HEK293T (cell line): Measurements from ENCODE around the gene PIANP.

Source experiments
- CTCF ChIA-PET: fragments of 350-600 bp; formaldehyde crosslinking; extraction: SDS; loops from one replicate; lab custom pipeline; 2021; ENCODE audit warnings: antibody characterized with exemption, inconsistent platforms; lab: Yijun Ruan, JAX
- POLR2A ChIA-PET: fragments of 350-600 bp; formaldehyde crosslinking; extraction: SDS; loops from one replicate; lab custom pipeline; 2020; ENCODE audit warnings: antibody characterized with exemption, inconsistent platforms; lab: Yijun Ruan, JAX
- DNase-seq: peaks from one replicate; pipeline ENCODE4 v3.0.0; 2012; ENCODE audit warnings: mixed read lengths; ENCODE audit errors: extremely low spot score
- ARNT ChIP-seq: fragments of 450-650 bp; IDR thresholded peaks from 2 replicates; pipeline ENCODE4 v1.6.1; 2017; ENCODE audit warnings: mild to moderate bottlenecking
- BHLHE40 ChIP-seq: fragments of 450-650 bp; IDR thresholded peaks from 2 replicates; pipeline ENCODE4 v1.6.1; 2016; ENCODE audit warnings: mild to moderate bottlenecking, moderate library complexity, borderline replicate concordance
- CTBP1 ChIP-seq: fragments of 450-650 bp; IDR thresholded peaks from 2 replicates; pipeline ENCODE4 v1.6.1; 2016; ENCODE audit warnings: borderline replicate concordance
- ELF4 ChIP-seq: fragments of 450-650 bp; IDR thresholded peaks from 2 replicates; pipeline ENCODE4 v1.6.1; 2017; ENCODE audit warnings: antibody characterized with exemption
- FOXA1 ChIP-seq: fragments of 450-650 bp; IDR thresholded peaks from 2 replicates; pipeline ENCODE4 v1.6.1; 2016; ENCODE audit warnings: mild to moderate bottlenecking
- FOXK2 ChIP-seq: fragments of 450-650 bp; IDR thresholded peaks from 2 replicates; pipeline ENCODE4 v1.6.1; 2016; ENCODE audit warnings: mild to moderate bottlenecking
- FOXM1 ChIP-seq: fragments of 450-650 bp; IDR thresholded peaks from 2 replicates; pipeline ENCODE4 v1.6.1; 2017; ENCODE audit warnings: mild to moderate bottlenecking, borderline replicate concordance
- HDGF ChIP-seq: fragments of 450-650 bp; IDR thresholded peaks from 2 replicates; pipeline ENCODE4 v1.6.1; 2017; ENCODE audit warnings: antibody characterized with exemption, borderline replicate concordance
- L3MBTL2 ChIP-seq: fragments of 450-650 bp; conservative IDR thresholded peaks from 2 replicates; pipeline ENCODE4 v1.6.1; 2016; ENCODE audit warnings: mild to moderate bottlenecking
- LEF1 ChIP-seq: fragments of 450-650 bp; IDR thresholded peaks from 2 replicates; pipeline ENCODE4 v1.6.1; 2017; ENCODE audit warnings: mild to moderate bottlenecking, borderline replicate concordance
- NFRKB ChIP-seq: fragments of 450-650 bp; IDR thresholded peaks from 2 replicates; pipeline ENCODE4 v1.6.1; 2016; ENCODE audit warnings: mild to moderate bottlenecking, moderate library complexity
- SP1 ChIP-seq: fragments of 450-650 bp; IDR thresholded peaks from 2 replicates; pipeline ENCODE4 v1.6.1; 2017
- SUZ12 ChIP-seq: fragments of 450-650 bp; IDR thresholded peaks from 2 replicates; pipeline ENCODE4 v1.6.1; 2016; ENCODE audit warnings: mild to moderate bottlenecking
- TARDBP ChIP-seq: fragments of 450-650 bp; IDR thresholded peaks from 2 replicates; pipeline ENCODE4 v1.6.1; 2016
- ZNF384 ChIP-seq: fragments of 450-650 bp; IDR thresholded peaks from 2 replicates; pipeline ENCODE4 v1.6.1; 2016
- TF ChIP-seq, protein P1 (sequence below): fragments of 450-650 bp; IDR thresholded peaks from 2 replicates; pipeline ENCODE4 v1.6.1; 2016

PIANP gene

GRCh38 chr12:6698352-6699046, 2.1 kb downstream of the PIANP start:
- POLR2A ChIA-PET = interaction anchor here (1.0 to 2.9 kb wide), 4 partner anchors 9 to 130 kb away, joined by 3 to 37 read pairs (median 6); partner anchors contain the start of genes COPS7A, MLF2, NOP2 and ZNF384
- no peak for DNase-seq
- CTCF ChIA-PET = interaction anchor here (0.6 to 2.3 kb wide), 4 partner anchors 9 to 137 kb away, joined by 3 to 12 read pairs (median 3); partner anchors contain the start of genes LPAR5 and ZNF384
- TF ChIP-seq FOXM1 (no peak), ELF4 (no peak), ARNT (no peak), BHLHE40 (no peak), TARDBP (no peak), FOXA1 (no peak), ZNF384 (no peak), NFRKB (no peak), L3MBTL2 (no peak)
- TF ChIP-seq, protein P1, sequence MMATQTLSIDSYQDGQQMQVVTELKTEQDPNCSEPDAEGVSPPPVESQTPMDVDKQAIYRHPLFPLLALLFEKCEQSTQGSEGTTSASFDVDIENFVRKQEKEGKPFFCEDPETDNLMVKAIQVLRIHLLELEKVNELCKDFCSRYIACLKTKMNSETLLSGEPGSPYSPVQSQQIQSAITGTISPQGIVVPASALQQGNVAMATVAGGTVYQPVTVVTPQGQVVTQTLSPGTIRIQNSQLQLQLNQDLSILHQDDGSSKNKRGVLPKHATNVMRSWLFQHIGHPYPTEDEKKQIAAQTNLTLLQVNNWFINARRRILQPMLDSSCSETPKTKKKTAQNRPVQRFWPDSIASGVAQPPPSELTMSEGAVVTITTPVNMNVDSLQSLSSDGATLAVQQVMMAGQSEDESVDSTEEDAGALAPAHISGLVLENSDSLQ = no peak

GRCh38 chr12:6697584-6698351, 2.8 kb downstream of the PIANP start:
- DNase-seq = peak; percentile 65
- TF ChIP-seq L3MBTL2 (no peak), SUZ12 (no peak), LEF1 (no peak), ZNF384 (no peak), ELF4 (no peak), NFRKB (no peak), BHLHE40 (no peak), ARNT (no peak), TARDBP (no peak), FOXK2 (no peak), SP1 (no peak), HDGF (no peak), CTBP1 (no peak)
- TF ChIP-seq, protein P1 = no peak
- ChIA-PET CTCF (interaction anchor here (0.7 to 2.3 kb wide), 2 partner anchors 8 to 62 kb away, joined by 3 to 12 read pairs; partner anchors contain the start of genes LPAR5 and ZNF384), POLR2A (interaction anchor here (1.4 to 2.9 kb wide), 3 partner anchors 9 to 55 kb away, joined by 5 to 37 read pairs (median 7); partner anchors contain the start of genes COPS7A, MLF2 and ZNF384)

DNA sequence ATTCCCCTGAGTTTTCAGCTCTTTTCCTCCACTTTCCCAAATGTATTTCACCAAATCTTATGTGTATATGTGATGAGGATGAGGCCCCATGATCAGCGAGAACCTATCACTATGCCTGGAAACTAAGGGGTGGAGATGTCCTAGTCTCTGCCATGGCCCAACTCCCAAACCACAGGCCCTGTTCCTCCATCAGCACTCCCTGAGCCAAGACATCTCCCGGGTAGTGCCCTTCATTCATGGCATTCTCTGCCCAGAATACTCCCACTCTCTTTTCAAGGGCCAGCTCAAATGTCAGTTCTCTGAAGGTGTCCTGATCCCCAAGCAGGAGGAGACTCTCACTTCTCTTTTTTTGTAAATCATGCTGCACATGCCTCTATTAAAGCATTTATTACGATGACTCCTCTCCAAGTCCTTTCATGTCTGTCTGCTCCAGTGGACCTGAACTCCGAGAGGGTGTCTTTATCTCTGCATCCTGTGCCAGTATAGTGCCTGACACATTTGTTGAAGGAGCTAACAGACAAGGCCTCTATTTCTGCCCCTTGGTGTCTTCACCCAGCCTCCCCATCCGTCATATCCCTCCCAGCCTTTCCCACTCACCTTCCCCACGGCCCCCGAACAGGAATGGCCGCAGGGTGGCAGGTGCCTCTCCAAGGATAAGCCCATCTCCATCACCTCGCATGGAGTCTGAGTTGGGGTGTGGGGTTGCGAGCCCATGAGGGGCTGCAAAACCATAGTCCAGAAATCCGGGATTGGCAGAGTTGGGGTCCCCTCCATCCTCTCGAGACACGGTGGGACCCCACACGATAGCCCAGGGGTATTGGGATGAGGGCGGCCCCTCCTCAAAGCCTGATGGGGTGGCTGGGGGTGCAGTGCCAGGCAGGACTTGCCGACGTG, 3.7 kb downstream of the PIANP start:
- POLR2A ChIA-PET = interaction anchor here (1.0 kb wide), 1 partner anchor 57 kb away, joined by 3 read pairs; the partner anchor contains the start of gene MLF2
- TF ChIP-seq FOXM1 (no peak), LEF1 (no peak), ELF4 (no peak), L3MBTL2 (no peak), TARDBP (no peak), BHLHE40 (no peak), FOXA1 (no peak), ARNT (no peak), HDGF (no peak), NFRKB (no peak), CTBP1 (no peak), SUZ12 (no peak), ZNF384 (no peak), FOXK2 (no peak), SP1 (no peak)
- TF ChIP-seq, protein P1 = no peak
- CTCF ChIA-PET = interaction anchor here (2.3 kb wide), 1 partner anchor 7 kb away, joined by 12 read pairs; the partner anchor contains the start of gene ZNF384
- no peak for DNase-seq

GRCh38 chr12:6695313-6696045, 5.1 kb downstream of the PIANP start:
- TF ChIP-seq FOXM1 (no peak), TARDBP (no peak), FOXK2 (no peak), ZNF384 (no peak), SP1 (no peak), CTBP1 (no peak), LEF1 (no peak), ELF4 (no peak), L3MBTL2 (no peak), FOXA1 (no peak), ARNT (no peak), SUZ12 (no peak), NFRKB (no peak), BHLHE40 (no peak), HDGF (no peak)
- TF ChIP-seq, protein P1 = no peak
- POLR2A ChIA-PET = interaction anchor here (0.6 to 5.5 kb wide), 3 partner anchors 28 to 156 kb away, joined by 3 to 38 read pairs (median 3); partner anchors contain the start of genes CDCA3 and COPS7A
- CTCF ChIA-PET = no interaction called here
- DNase-seq = no peak
